Stimulated activated CD4-positive, alpha-beta T cell treated with anti-CD3 and anti-CD28 coated beads, Interleukin-1b, Interleukin-23, amount 100 ng/mL, for 4 hours (primary cell): ENCODE data around the gene CNTRL.

Experiments
- DNase-seq, 2 donors: peaks; one replicate each; pipeline ENCODE4 v3.0.0-alpha.2; 2020; ENCODE audit warnings: low read depth in 2 of 2

Gene CNTRL

DNA sequence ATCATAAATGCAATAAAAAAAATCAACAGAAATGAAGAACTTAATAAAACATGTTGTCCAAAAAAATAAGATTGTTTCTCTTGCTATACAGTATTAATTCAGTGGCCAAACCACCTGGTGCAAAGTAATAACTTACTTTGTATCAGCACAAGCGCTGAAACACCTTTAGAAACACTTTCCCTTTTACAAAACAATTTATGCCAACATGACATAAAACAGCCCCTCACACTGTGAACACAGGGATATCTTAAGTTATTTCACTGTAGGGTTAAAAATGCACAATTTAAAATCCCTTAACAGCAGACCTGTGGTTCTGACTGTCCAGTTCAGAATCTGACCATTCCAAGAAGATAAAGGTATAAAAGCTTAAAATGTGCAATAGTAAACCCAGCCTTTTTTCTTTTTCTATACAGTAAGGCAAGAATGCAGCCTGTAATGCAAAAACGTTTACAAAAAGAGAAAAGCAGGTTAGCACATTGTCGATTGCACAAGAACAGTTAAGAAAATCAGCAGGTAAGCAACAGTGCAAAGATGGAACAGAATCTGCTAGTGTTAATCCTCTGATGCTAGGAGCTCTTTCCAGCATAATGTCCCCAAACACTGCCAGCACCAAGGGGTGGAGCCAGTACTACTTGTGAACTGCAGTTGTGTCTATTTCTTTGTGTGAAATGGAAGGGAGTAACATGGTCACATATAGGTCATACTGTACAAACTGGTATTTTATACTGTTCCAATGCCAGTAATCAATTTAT, 105.4 kb downstream of the CNTRL start:
- DNase-seq, result no peak

DNA sequence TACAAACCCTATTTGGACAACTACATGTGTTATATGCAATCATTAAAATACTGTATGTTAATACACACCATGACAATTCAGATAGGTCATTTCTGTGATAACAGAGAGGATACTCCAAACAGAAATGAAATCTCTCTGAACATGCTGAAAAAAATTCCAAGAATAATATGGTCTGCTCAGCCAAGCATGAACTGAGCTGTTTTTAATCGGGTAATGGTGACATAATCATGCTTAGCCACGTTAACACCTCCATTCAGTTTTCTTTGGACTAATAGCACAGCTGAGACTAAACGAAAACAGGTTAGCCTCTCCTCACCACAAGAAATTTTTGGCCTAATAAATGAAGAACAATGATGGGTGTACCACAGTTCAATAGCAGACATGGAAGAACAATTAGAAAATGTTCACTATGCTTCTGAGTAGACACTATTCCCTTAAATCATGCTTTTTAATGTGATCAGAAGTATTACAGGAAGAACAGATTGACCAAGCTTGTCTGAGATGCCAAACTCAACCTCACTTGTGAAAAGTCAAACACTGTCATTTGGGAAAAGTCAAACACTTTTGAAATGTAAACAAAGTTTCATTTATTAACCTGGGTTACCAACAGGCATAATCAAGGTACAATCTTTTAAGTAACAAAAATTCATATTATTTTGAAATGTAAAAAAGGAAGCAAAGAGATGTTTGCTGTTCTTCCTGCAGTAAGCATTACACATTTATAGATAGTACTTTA, 107.5 kb downstream of the CNTRL start:
- DNase-seq, result no peak

- no peak for DNase-seq
These were observed 108.2 kb downstream of the CNTRL start for GRCh38 chr9:121182989-121183388.

DNA sequence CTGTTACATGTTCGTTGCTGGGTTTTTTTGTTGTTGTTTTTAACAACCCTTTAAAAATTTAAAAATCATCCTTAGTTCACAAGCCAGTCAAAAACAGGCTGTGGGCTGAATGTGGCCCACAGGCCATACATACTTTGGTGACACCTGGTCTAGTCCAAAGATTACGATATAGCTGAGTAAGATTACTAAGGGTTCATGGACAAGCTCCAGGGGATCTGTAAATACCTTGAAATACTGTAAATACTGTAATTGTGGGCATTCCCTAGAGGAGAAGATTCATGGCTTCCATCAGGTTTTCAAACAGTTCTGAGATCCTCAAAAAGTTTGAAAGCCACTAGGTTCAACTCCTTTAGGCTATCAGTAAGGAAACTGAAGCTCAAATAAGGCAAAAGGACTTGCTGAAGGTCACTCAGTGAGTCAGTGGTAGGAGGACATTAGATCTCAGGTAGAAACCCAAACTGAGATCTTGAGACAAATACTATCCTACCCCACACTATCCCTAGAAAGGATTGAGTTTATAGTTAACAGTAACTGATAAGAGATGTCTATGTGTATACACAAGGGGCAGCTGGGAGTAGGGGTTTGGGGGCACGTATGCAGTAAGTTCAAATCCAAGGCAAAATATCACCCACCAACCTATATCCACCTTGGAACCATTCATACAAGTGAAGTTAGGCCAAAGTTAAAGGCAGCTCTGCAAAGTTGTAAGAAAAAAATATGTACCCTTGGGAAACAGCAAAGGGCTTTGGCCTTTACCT, 109.1 kb downstream of the CNTRL start:
- no peak for DNase-seq

GRCh38 chr9:121184463-121184862, 109.7 kb downstream of the CNTRL start:
- no peak for DNase-seq

- DNase-seq, result no peak
These were observed 110.5 kb downstream of the CNTRL start for GRCh38 chr9:121185178-121185745.

DNA sequence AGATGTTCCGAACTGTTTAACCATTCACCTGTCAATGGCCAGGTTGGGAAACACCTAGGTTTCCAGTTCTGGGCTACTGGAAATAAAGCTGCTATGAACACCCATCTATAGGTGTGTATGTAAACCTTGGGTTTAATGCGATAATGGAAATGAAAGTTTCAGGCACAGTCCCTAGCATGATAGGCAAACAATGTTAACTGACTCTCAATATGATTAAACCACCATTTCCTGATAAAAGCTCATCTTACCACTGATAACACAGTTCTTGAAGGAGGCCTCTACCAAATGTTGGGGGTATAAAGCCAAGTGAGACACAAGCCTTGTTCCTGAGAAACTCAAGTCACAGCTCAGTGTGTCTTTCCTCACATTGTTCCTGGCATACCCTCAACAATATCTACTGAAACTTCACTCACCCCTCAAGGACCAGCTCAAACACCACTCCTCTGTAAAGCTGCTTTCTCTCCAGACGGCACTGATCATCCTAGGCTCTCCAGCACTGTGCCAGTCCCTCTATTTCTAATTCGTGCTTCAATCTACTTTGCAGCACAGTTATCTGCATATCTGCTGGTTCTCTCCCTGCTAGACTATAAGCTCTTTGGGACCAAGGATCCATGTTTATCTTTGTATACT, 111.1 kb downstream of the CNTRL start:
- DNase-seq, result no peak

DNA sequence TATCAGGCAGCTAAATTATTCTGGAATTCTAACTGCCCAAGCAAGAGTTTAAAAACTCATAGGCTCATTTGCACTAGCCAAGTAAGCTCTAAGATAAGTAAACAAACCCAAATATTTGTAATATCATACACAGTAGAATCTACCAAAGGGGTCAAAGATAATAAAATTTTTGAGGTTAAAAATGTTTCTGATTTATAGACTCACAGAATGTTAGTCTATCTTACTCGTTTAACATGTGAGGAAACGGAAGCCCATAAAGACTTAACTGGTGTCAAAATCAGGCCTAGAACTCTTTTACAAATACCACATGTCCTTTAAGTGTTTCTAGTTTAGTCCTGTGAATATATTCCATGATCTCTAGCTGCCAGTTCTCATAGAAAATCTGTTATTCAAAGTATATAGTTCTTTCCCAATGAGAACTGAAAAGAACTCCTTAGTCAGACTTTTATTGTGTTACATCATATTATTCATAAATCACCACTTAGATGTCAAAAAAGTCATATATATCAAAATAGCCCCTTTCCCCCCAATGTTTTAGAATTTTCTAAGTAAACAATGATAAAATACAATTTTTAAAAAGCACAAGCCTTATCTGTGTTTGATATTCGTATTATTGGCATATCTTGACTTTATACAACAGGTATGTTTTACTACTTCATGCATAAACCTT, 113.0 kb downstream of the CNTRL start:
- no peak for DNase-seq

- no peak for DNase-seq
These were observed 114.3 kb downstream of the CNTRL start for GRCh38 chr9:121189006-121189405.

DNA sequence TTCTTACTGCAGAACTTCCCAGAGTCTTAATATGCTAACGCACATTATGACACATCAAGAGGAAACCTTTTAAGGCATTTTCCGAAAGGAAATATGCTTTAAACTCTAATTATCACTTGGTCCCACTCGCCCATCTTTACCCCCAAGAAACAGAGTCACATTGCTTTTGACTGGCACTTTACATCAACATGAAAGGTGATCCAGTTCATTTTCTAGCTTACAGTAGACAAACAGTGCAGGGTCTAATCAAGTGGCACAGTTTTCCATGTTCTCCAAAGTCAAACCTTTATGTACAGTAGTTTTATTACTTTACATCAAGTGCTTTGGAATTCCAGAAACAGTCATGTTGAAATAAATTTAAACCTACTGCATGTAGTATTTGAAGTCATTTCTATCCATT, 114.9 kb downstream of the CNTRL start:
- no peak for DNase-seq

- no peak for DNase-seq
These were observed 116.5 kb downstream of the CNTRL start for GRCh38 chr9:121191235-121191634.

GRCh38 chr9:121192518-121192917, 117.8 kb downstream of the CNTRL start:
- DNase-seq, result no peak

- DNase-seq, result no peak
These were observed 118.3 kb downstream of the CNTRL start for GRCh38 chr9:121192959-121193640.

DNA sequence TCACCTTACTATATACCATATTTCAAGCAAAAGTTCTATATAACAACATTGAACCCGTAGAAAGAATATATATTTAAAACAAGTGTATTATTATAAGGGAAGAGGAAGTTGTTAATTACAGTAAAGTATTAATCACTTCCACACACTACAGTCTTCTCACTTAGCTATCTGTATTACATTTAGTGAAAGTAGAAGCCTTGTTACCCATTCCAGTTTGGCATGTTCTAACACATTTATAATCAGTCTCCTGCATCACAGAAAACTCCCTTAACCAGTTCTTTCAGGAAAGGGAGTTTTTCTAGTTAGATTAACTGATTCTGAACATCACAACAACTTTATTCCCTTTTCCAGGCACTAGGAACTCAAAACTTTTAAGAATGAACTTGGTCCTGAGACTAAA, 120.0 kb downstream of the CNTRL start:
- no peak for DNase-seq

GRCh38 chr9:121196389-121196788, 121.6 kb downstream of the CNTRL start:
- no peak for DNase-seq

DNA sequence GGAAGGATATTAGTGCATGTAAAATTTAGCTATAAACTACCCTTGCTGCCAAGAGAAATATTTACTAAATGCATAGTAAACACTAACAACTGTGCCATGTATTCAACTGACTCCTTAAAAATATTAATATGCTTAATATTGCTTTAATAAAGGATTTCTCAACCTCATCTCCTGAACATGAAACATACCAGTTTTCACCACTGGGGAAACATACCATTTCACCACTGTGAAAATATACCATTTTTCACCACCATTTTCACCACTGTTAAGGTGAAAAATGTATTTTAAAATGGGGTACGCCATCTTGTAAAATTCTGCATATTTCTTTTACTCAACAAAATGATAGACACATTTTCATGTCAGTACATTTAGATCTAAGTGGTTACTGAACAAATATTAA, 122.4 kb downstream of the CNTRL start:
- no peak for DNase-seq

DNA sequence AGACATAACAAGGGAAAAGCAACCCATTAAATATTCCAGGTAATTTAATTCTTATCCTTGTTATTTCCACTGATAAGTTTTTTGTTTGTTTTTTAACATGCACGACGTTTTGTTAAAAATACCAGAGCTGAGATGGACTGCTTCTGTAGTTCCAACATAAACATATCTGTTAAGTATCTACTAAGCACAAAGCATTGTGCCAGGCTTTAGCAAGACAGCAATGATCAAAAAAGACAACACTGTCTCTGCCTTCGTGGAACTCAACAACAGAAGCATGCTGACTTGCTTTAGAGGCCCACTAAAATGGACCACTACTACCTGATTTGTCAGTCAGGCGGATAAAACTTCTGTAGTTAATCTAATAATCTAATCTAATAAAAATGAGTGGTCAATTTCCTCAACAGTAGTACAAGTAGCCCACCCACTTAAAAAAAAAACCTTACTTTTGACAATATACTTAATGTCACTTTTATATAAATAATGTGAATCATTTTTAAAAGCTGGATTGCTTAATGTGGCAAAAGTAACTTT, 123.8 kb downstream of the CNTRL start:
- no peak for DNase-seq

DNA sequence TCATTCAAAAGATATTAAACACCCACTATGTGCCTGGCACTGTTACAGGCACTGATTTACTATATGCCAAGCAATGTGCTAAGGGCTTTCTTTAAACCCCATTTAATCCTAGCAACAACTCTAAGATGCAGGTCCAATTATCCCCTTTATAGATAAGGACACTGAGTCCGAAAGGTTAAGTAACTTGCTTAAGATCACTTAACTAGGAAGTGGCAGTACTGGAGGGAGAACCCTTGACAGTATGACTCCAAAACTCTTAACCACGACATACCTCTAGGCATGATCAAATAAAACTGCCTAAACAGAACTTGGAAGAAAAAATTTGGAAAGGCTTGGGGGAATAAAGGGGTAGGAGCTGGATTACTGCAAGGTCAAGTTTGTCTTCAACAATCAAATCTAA, 125.2 kb downstream of the CNTRL start:
- DNase-seq, result no peak

DNA sequence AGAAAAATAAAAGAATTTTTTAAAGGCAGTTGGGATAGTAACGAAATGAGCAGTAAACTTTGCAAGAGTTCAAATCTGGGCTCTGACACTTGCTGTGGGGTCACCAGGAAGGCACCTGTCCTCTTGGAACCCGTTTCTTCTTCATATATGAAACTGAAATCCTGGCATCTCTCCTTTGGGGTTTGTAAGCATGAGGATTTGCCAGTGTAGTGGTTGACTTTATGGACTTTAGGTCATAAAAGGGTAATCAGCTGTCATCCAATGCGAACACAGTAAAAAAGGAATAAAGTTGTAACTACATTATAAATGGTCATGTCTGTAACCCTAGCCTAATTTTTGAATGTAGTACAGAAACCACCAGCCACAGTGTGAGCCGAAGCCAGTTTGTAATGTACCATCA, 125.6 kb downstream of the CNTRL start:
- DNase-seq, result no peak

DNA sequence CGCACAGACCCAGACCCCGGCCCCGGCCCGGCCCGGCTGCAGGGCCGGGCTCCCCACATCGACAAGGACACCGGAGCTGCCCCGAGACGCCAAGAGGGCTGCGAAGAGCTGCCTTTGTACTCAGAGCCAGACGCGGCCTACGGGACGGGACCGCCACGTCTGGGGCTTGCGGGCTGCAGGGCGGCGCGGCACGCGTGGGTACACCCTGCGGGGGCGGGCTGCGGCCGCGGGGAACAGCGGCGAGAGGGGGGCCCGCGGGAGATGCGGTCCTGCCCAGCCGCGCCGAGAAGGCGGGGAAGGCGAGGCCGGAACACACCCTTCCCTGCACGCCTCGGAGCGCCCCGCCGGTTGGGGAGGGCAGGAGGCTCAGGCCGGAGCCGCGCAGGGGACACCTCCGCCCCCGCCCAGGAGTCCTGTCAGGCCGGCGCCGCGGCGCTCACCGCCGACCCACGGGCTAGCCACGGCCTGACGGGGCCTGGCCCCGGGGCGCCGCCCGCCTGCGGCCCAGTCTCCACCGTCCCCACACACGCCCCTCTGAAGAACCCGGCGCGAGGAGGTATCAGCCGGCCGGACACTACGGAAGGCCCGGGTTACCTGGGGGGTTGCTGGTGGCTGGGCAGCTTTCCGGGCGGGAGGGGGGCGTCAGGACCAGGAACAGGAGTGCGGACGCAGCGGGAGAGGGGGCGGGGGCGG, 126.4 kb downstream of the CNTRL start:
- peak in 1 of 2 donors; percentile 36 for DNase-seq
